ENCODE results near the gene FBXO4. TPM values are rescaled to one million over a fixed set of nuclear protein-coding genes. Genes with fewer than 3 reads are reported as not detected.

Gene FBXO4
- total and polyA plus RNA-seq, 10 donors: 12.8 to 24.6 (median 16.5) TPM

- H3K27ac ChIP-seq: no peak overlapping the region
- H3K4me1 ChIP-seq: no peaks in the 10 kb centered on the region
- H3K27me3 ChIP-seq (replicated peaks in 1 of 7): no peaks in the 10 kb centered on the region
- H3K9me3 ChIP-seq: no peaks in the 10 kb centered on the region
- intact Hi-C loops (cut with DNase I; ENCODE audit: low total_unique reads): no loop called here
- no peak for DNase-seq
- no peaks in the 10 kb centered on the region for H3K36me3 ChIP-seq
- TF ChIP-seq CTCF (IDR thresholded peaks at IDR 0.05 in 8 of 11, conservative IDR thresholded peaks at IDR 0.05 in 3 of 11): no peak
- no peak for TF ChIP-seq POLR2A (IDR thresholded peaks at IDR 0.05)
- TF ChIP-seq POLR2AphosphoS5 (IDR thresholded peaks at IDR 0.05): no peak
- WGBS, 5 donors: 71 to 83% (median 75%) methylated on average over 2 of the region's 2 CpGs
- H3K4me3 ChIP-seq: no peak overlapping the region
Measured at GRCh38 chr5:41878173-41878572, 46.9 kb upstream of the FBXO4 start.

GRCh38 chr5:41878643-41879478, 46.2 kb upstream of the FBXO4 start:
- Histone ChIP-seq H3K9me3 (no peaks in the 10 kb centered on the region), H3K4me1 (no peaks in the 10 kb centered on the region), H3K36me3 (no peaks in the 10 kb centered on the region), H3K4me3 (no peak overlapping the region), H3K27ac (no peak overlapping the region), H3K27me3 (replicated peaks in 1 of 7) (no peaks in the 10 kb centered on the region)
- WGBS, 5 donors: 86 to 92% (median 92%) methylated on average over 3 of the region's 3 CpGs
- TF ChIP-seq POLR2A (IDR thresholded peaks at IDR 0.05) (no peak), POLR2AphosphoS5 (IDR thresholded peaks at IDR 0.05) (no peak), CTCF (IDR thresholded peaks at IDR 0.05 in 8 of 11, conservative IDR thresholded peaks at IDR 0.05 in 3 of 11) (no peak)
- intact Hi-C loops (cut with DNase I; ENCODE audit: low total_unique reads): no loop called here
- no peak for DNase-seq

GRCh38 chr5:41882765-41883164, 42.3 kb upstream of the FBXO4 start:
- H3K27me3 ChIP-seq (replicated peaks in 1 of 7): no peaks in the 10 kb centered on the region
- no peak for DNase-seq
- H3K9me3 ChIP-seq: no peaks in the 10 kb centered on the region
- H3K4me3 ChIP-seq: no peak overlapping the region
- no peak for TF ChIP-seq POLR2AphosphoS5 (IDR thresholded peaks at IDR 0.05)
- no peak for TF ChIP-seq CTCF (IDR thresholded peaks at IDR 0.05 in 8 of 11, conservative IDR thresholded peaks at IDR 0.05 in 3 of 11)
- no peak for TF ChIP-seq POLR2A (IDR thresholded peaks at IDR 0.05)
- 78 to 85% (median 81%) methylated on average over 5 of the region's 5 CpGs for WGBS, 5 donors
- H3K27ac ChIP-seq: no peak overlapping the region
- intact Hi-C loops (cut with DNase I; ENCODE audit: low total_unique reads): no loop called here
- H3K4me1 ChIP-seq: no peaks in the 10 kb centered on the region
- H3K36me3 ChIP-seq: no peaks in the 10 kb centered on the region

- DNase-seq: no peak
- Histone ChIP-seq H3K36me3 (no peaks in the 10 kb centered on the region), H3K4me1 (no peaks in the 10 kb centered on the region), H3K4me3 (no peak overlapping the region), H3K27me3 (replicated peaks in 1 of 7) (no peaks in the 10 kb centered on the region), H3K27ac (no peak overlapping the region), H3K9me3 (no peaks in the 10 kb centered on the region)
- WGBS, 5 donors: 80 to 93% (median 83%) methylated on average over 3 of the region's 3 CpGs
- intact Hi-C loops (cut with DNase I; ENCODE audit: low total_unique reads): no loop called here
- TF ChIP-seq POLR2A (IDR thresholded peaks at IDR 0.05) (no peak), POLR2AphosphoS5 (IDR thresholded peaks at IDR 0.05) (no peak), CTCF (IDR thresholded peaks at IDR 0.05 in 8 of 11, conservative IDR thresholded peaks at IDR 0.05 in 3 of 11) (no peak)
Measured at GRCh38 chr5:41883243-41883642, 41.8 kb upstream of the FBXO4 start.

Data from spleen (tissue), 11 donors.